ENCODE data around the gene BSCL2. TPM values are rescaled to one million over a fixed set of nuclear protein-coding genes. Genes with fewer than 3 reads are reported as not detected.

The BSCL2 gene
- 10 to 100 TPM; 25.7 to 37.8 (median 29.2) TPM for total RNA-seq

- WGBS, 2 donors (ENCODE audit: low coverage in 1 of 2) = 100% methylated on average over 1 of the region's 10 CpGs
- H3K27me3 ChIP-seq = no peaks in the 10 kb centered on the region
- H3K9me3 ChIP-seq = no peaks in the 10 kb centered on the region
- H3K27ac ChIP-seq = peak within 1 kb of the TSS; percentile 34 to 95 (median 94)
- H3K4me3 ChIP-seq = peak within 1 kb of the TSS; percentile 27 to 68
- no peak for ATAC-seq
- H3K36me3 ChIP-seq = peaks cover 0 to 27% of the 10 kb centered on the region in 2 donors
- H3K4me1 ChIP-seq = peaks cover 0 to 50% (median 29%) of the 10 kb centered on the region in 3 donors
- TF ChIP-seq EP300 (IDR thresholded peaks at IDR 0.05) (no peak), POLR2AphosphoS5 (IDR thresholded peaks at IDR 0.05) (no peak), POLR2A (IDR thresholded peaks at IDR 0.05) (no peak), CTCF (IDR thresholded peaks at IDR 0.05) (no peak)
Measured at GRCh38 chr11:62707277-62707861, at the start of gene BSCL2, which contains the start of gene GNG3. Gene BSCL2, minus strand, starts transcription at chr11:62707424. Its CDS starts 229 bp downstream, at chr11:62707195. Gene GNG3, plus strand, starts transcription at chr11:62707676. Its CDS starts 620 bp downstream, at chr11:62708296.

GRCh38 chr11:62755086-62755615, 47.9 kb upstream of the BSCL2 start:
- H3K4me1 ChIP-seq = peaks cover 0 to 41% (median 14%) of the 10 kb centered on the region in 3 donors
- 50 to 69% methylated on average over 1 to 5 of the region's 10 CpGs for WGBS, 2 donors (ENCODE audit: low coverage in 1 of 2)
- H3K27ac ChIP-seq = no peak overlapping the region
- H3K27me3 ChIP-seq = no peaks in the 10 kb centered on the region
- ATAC-seq = no peak
- TF ChIP-seq POLR2AphosphoS5 (IDR thresholded peaks at IDR 0.05) (no peak), CTCF (IDR thresholded peaks at IDR 0.05) (no peak), POLR2A (IDR thresholded peaks at IDR 0.05) (no peak), EP300 (IDR thresholded peaks at IDR 0.05) (no peak)
- H3K36me3 ChIP-seq = peaks cover 0 to 20% of the 10 kb centered on the region in 2 donors
- no peaks in the 10 kb centered on the region for H3K9me3 ChIP-seq
- no peak overlapping the region for H3K4me3 ChIP-seq

- WGBS, 2 donors (ENCODE audit: low coverage in 1 of 2) = 1% methylated on average over 13 to 30 of the region's 47 CpGs
- ATAC-seq = peak; percentile 99
- Histone ChIP-seq H3K4me1 (peaks cover 0 to 47% (median 14%) of the 10 kb centered on the region in 3 donors), H3K36me3 (peaks cover 0 to 24% of the 10 kb centered on the region in 2 donors), H3K27ac (peak within 1 kb of the TSS; percentile 78 to 99 (median 93)), H3K4me3 (peak within 1 kb of the TSS; percentile 55 to 64), H3K27me3 (no peaks in the 10 kb centered on the region), H3K9me3 (no peaks in the 10 kb centered on the region)
- TF ChIP-seq POLR2AphosphoS5 (IDR thresholded peaks at IDR 0.05) (peak; percentile 88), EP300 (IDR thresholded peaks at IDR 0.05) (no peak), CTCF (IDR thresholded peaks at IDR 0.05) (peak in 3 of 4 experiments; percentile 5 to 55 (median 44)), POLR2A (IDR thresholded peaks at IDR 0.05) (peak; percentile 74 to 78)
Measured at GRCh38 chr11:62753736-62754603, 46.7 kb upstream of the BSCL2 start, which contains the start of gene ZBTB3. Gene ZBTB3, minus strand, starts transcription at chr11:62754160. Its CDS starts 496 bp downstream, at chr11:62753664.

GRCh38 chr11:62752994-62753735, 45.9 kb upstream of the BSCL2 start:
- Histone ChIP-seq H3K4me3 (peak overlapping the region; percentile 55 to 64), H3K27ac (peak overlapping the region; percentile 78 to 99 (median 93))
- ATAC-seq = no peak

More at GRCh38 chr11:62752994-62753735, 45.9 kb upstream of the BSCL2 start:
- H3K4me1 ChIP-seq = peaks cover 0 to 47% (median 14%) of the 10 kb centered on the region in 3 donors
- H3K36me3 ChIP-seq = peaks cover 0 to 29% of the 10 kb centered on the region in 2 donors
- WGBS, 2 donors (ENCODE audit: low coverage in 1 of 2) = 66 to 82% methylated on average over 5 to 7 of the region's 15 CpGs
- no peaks in the 10 kb centered on the region for H3K27me3 ChIP-seq
- H3K9me3 ChIP-seq = no peaks in the 10 kb centered on the region
- TF ChIP-seq POLR2AphosphoS5 (IDR thresholded peaks at IDR 0.05) = no peak
- no peak for TF ChIP-seq EP300 (IDR thresholded peaks at IDR 0.05)
- no peak for TF ChIP-seq CTCF (IDR thresholded peaks at IDR 0.05)
- no peak for TF ChIP-seq POLR2A (IDR thresholded peaks at IDR 0.05)

Data from gastroesophageal sphincter (tissue), 4 donors.